Breast epithelium (tissue), 3 donors: Measurements from ENCODE around the gene GPHN.
"Not testable (repeated sequence)": the region's sequence is repeated elsewhere in the genome, so short reads cannot be mapped to it uniquely, and the experiment has no call there.

Experiments used
- CTCF ChIP-seq, 3 donors: fragments of 450-650 bp; IDR thresholded peaks; one replicate each; pipeline ENCODE4 v1.5.1; 2016 to 2017; ENCODE audit warnings: antibody characterized with exemption in 3 of 3, mild to moderate bottlenecking in 3 of 3, moderate library complexity in 3 of 3
- POLR2A ChIP-seq: fragments of 450-650 bp; IDR thresholded peaks from one replicate; pipeline ENCODE4 v1.6.1; 2016; ENCODE audit warnings: antibody characterized with exemption, mild to moderate bottlenecking, moderate library complexity
- POLR2AphosphoS5 ChIP-seq, 3 donors: sonication (generic); formaldehyde crosslinking; IDR thresholded peaks; one replicate each; pipeline ENCODE4 v1.6.1; 2017; ENCODE audit warnings: antibody characterized with exemption in 3 of 3

- not testable (repeated sequence) for TF ChIP-seq CTCF (IDR thresholded peaks at IDR 0.05); POLR2A; POLR2AphosphoS5 (IDR thresholded peaks at IDR 0.05)
These were observed 329.5 kb downstream of the GPHN start for GRCh38 chr14:66837436-66837835.
